HepG2 (cell line): Measurements from ENCODE around the gene ATP6V0A1. TPM values are rescaled to one million over a fixed set of nuclear protein-coding genes. Genes with fewer than 3 reads are reported as not detected.

Experiments used
- ATAC-seq: fragments of 200-7000 bp; cut with Tn5 transposase; 3 replicates; pipeline ENCODE4 v1.9.1; 2020; ENCODE audit warnings: mild to moderate bottlenecking, moderate library complexity
- BruUV-seq: library from RNA; stranded (reverse); fragments of 400-500 nt; replicated peaks from 2 replicates; lab custom pipeline; 2021; lab: Mats Ljungman, UMichigan
- CTCF ChIA-PET: fragments of 300-600 bp; formaldehyde crosslinking; extraction: SDS; loops from one replicate; lab custom pipeline; 2021; ENCODE audit warnings: low total read pairs, inconsistent platforms, low intra/inter-chr PET ratio; lab: Yijun Ruan, JAX
- POLR2A ChIA-PET: fragments of 350-600 bp; sonication (Branson Sonifier 250); formaldehyde crosslinking; loops from one replicate; lab custom pipeline; 2020; ENCODE audit warnings: antibody characterized with exemption, inconsistent platforms; lab: Yijun Ruan, JAX
- DNase-seq: peaks from one replicate; pipeline ENCODE4 v3.0.0-alpha.2; 2015; ENCODE audit warnings: low spot score
- FAIRE-seq: peaks from 3 replicates; lab custom pipeline; 2011; peaks lifted over from hg19 to GRCh38; lab: Jason Lieb, UNC
- H2AFZ ChIP-seq: one replicate; pipeline ENCODE4 v1.6.1; 2011; ENCODE audit warnings: low read length, inconsistent platforms
- H3K27ac ChIP-seq: fragments of 300-600 bp; 3 replicates; pipeline ENCODE4 v1.8.0; 2011; ENCODE audit warnings: mixed run types, mild to moderate bottlenecking, mixed read lengths, low read length, inconsistent platforms; ENCODE audit not compliant: insufficient read depth; ENCODE audit errors: extremely low read length
- H3K27me3 ChIP-seq, 2 experiments: fragments of 200-600 bp in 1 of 2; 2 replicates in 1 of 2; 3 replicates in 1 of 2; pipeline versions ENCODE4 v1.6.0 to v1.8.0; 2011; ENCODE audit warnings: low read length in 2 of 2, mild to moderate bottlenecking in 2 of 2, moderate library complexity in 2 of 2, inconsistent platforms in 1 of 2; ENCODE audit not compliant: insufficient read depth in 2 of 2, control insufficient read depth in 1 of 2
- H3K36me3 ChIP-seq, 2 experiments: fragments of 200-600 bp in 1 of 2; replicated peaks in 1 of 2; 2 replicates in 1 of 2; 3 replicates in 1 of 2; pipeline versions ENCODE4 v1.5.1 to v1.8.0; 2011; ENCODE audit warnings: low read length in 2 of 2, inconsistent platforms in 1 of 2; ENCODE audit not compliant: insufficient read depth in 2 of 2, control insufficient read depth in 1 of 2
- H3K4me1 ChIP-seq: 2 replicates; pipeline ENCODE4 v1.5.1; 2012; ENCODE audit warnings: low read length, inconsistent platforms; ENCODE audit not compliant: insufficient read depth
- H3K4me2 ChIP-seq: 2 replicates; pipeline ENCODE4 v1.6.0; 2011; ENCODE audit warnings: low read depth, low read length, inconsistent platforms
- H3K4me3 ChIP-seq, 3 experiments: fragments of 200-600 bp in 1 of 3; sonication (generic), shearing (Covaris generic) in 1 of 3; replicated peaks in 1 of 3; 2 replicates each; pipeline ENCODE4 v1.5.1; 2011 to 2016; ENCODE audit warnings: low read length in 3 of 3, inconsistent platforms in 2 of 3, low read depth in 2 of 3, mild to moderate bottlenecking in 2 of 3, control low read depth in 1 of 3, mixed read lengths in 1 of 3; ENCODE audit not compliant: insufficient read depth in 1 of 3
- H3K79me2 ChIP-seq: one replicate; pipeline ENCODE4 v1.6.1; 2011; ENCODE audit warnings: low read length, inconsistent platforms; ENCODE audit not compliant: insufficient read depth
- H3K9ac ChIP-seq: 2 replicates; pipeline ENCODE4 v1.6.0; 2011; ENCODE audit warnings: mild to moderate bottlenecking, low read depth, low read length, inconsistent platforms; ENCODE audit not compliant: insufficient read depth
- H3K9me3 ChIP-seq: 2 replicates; pipeline ENCODE4 v1.5.1; 2012; ENCODE audit warnings: mild to moderate bottlenecking, low read length
- H4K20me1 ChIP-seq: 2 replicates; pipeline ENCODE4 v1.6.0; 2011; ENCODE audit warnings: inconsistent platforms, mild to moderate bottlenecking, low read length, moderate library complexity; ENCODE audit not compliant: insufficient read depth
- ATF4 ChIP-seq, 2 experiments: fragments of 450-650 bp in 1 of 2; sonication (generic) in 1 of 2; formaldehyde crosslinking; IDR thresholded peaks; 2 replicates each; pipeline versions ENCODE4 v1.5.0 to v1.8.0; 2020 to 2022; ENCODE audit warnings: mild to moderate bottlenecking in 1 of 2, missing genetic modification reagents in 1 of 2
- MYC ChIP-seq: sonication (generic); formaldehyde crosslinking; IDR thresholded peaks from 2 replicates; pipeline ENCODE4 v1.9.0; 2021; ENCODE audit warnings: missing genetic modification reagents, borderline replicate concordance
- RAD51 ChIP-seq: fragments of 450-650 bp; IDR thresholded peaks from 2 replicates; pipeline ENCODE4 v1.6.1; 2016; ENCODE audit warnings: borderline replicate concordance
- RARA ChIP-seq: IDR thresholded peaks from 2 replicates; pipeline ENCODE4 v1.6.1; 2016; ENCODE audit warnings: missing genetic modification reagents, missing compliant biosample characterization
- SRY ChIP-seq: sonication (generic); formaldehyde crosslinking; IDR thresholded peaks from 2 replicates; pipeline ENCODE4 v1.8.0; 2022; ENCODE audit warnings: mild to moderate bottlenecking, missing genetic modification reagents
- TEAD3 ChIP-seq: optimal IDR thresholded peaks from 2 replicates; pipeline ENCODE3; 2016; ENCODE audit warnings: borderline replicate concordance
- ZFP36L1 ChIP-seq: sonication (generic); formaldehyde crosslinking; IDR thresholded peaks from 2 replicates; pipeline ENCODE4 v1.8.0; 2022; ENCODE audit warnings: mild to moderate bottlenecking, missing genetic modification reagents, moderate library complexity
- ZFY ChIP-seq: sonication (generic); formaldehyde crosslinking; IDR thresholded peaks from 2 replicates; pipeline ENCODE4 v1.4.0; 2020; ENCODE audit warnings: missing genetic modification reagents
- ZMYM4 ChIP-seq: sonication (generic); formaldehyde crosslinking; IDR thresholded peaks from 2 replicates; pipeline ENCODE4 v1.8.1; 2023; ENCODE audit warnings: mild to moderate bottlenecking, missing genetic modification reagents
- ZNF510 ChIP-seq: sonication (generic); formaldehyde crosslinking; IDR thresholded peaks from 2 replicates; pipeline ENCODE4 v1.4.0; 2020; ENCODE audit warnings: low read depth, mild to moderate bottlenecking, missing genetic modification reagents
- ZNF598 ChIP-seq: sonication (generic); formaldehyde crosslinking; IDR thresholded peaks from 2 replicates; pipeline ENCODE4 v1.5.1; 2020; ENCODE audit warnings: mild to moderate bottlenecking, missing genetic modification reagents, borderline replicate concordance
- WGBS: methylation state at CpG from one replicate; pipeline ENCODE4 v1.1.6; 2017; ENCODE audit warnings: low lambda C conversion rate; 5-methylcytosine and 5-hydroxymethylcytosine counted together
- in situ Hi-C: cut with HindIII; loops from 2 replicates; pipeline ENCODE4 v1.10.0; 2017; ENCODE audit warnings: low pct_unique_long_range_greater_than_20kb; ENCODE audit not compliant: extremely low pct_ligation_motif_present
- intact Hi-C: fragments of 100-400 bp; cut with micrococcal nuclease; formaldehyde crosslinking; loops from one replicate; pipeline ENCODE4 v1.10.0; 2022; ENCODE audit not compliant: unreplicated experiment
- polyA plus RNA-seq, 8 experiments: library from polyadenylated mRNA; depleted of rRNA in 3 of 8; stranded (reverse) in 7 of 8; unstranded in 1 of 8; fragments of >200 nt; fragmentation: Illumina TruSeq in 4 of 8; extraction: Trizol in 4 of 8; gene quantifications; 2 replicates each; pipeline versions ENCODE4 v1.2.1 to v1.2.3, GENCODE V29; 2011 to 2016; ENCODE audit warnings: low read depth in 4 of 8, missing spikeins in 1 of 8, mixed read lengths in 1 of 8; ENCODE audit not compliant: insufficient read depth in 1 of 8
- total RNA-seq, 5 experiments: library from RNA; depleted of rRNA; stranded (reverse); fragments of >200 nt; fragmentation: Illumina TruSeq; extraction: Trizol; gene quantifications; 2 replicates each; pipeline ENCODE4 v1.2.3, GENCODE V29; 2016; ENCODE audit warnings: low read depth in 1 of 5
- TF ChIP-seq, protein P1 (sequence below): IDR thresholded peaks from 2 replicates; pipeline ENCODE4 v1.6.1; 2012; ENCODE audit warnings: low read length, improper control_type of control experiment
- TF ChIP-seq, protein P2 (sequence below): sonication (generic); formaldehyde crosslinking; conservative IDR thresholded peaks from 2 replicates; pipeline ENCODE4 v1.4.0; 2020; ENCODE audit warnings: mild to moderate bottlenecking, missing genetic modification reagents, moderate library complexity

The ATP6V0A1 gene
- total and polyA plus RNA-seq, 2 of the 13 experiments (the other 11 are each of a cell fraction or from before 2014, with no cell fraction given) = 27.9 to 54.1 TPM

DNA sequence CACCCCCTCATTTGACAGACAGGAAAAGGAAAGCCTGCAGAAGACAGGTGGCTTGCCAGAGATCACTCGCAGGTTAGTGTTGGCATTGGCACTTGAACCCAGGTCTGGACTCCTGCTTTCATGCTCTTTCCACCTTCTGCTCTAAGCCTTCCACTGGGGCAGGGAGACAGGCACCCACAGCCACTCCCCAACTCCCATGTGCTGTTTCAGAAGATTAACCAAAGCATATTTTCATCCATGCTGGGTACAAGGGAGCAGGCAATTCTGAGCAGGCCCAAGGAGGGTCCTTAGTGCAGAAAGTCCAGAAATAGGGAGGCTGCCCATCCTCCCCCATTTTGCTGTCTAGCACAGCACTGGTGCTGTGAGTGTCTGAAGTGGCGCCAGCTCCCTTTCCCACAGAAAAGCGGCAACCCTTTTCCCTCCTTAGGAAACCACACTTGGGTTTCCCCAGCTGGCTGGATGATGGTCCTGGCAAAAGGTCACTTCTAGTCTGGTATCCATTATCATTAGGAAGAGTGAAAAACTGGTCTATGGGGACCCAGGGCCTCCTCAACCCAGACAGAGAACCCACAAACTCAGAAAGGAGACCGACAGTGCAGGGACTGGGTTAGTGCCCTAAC, 33.6 kb upstream of the ATP6V0A1 start (continued):
- TF ChIP-seq SRY (CRISPR knock-in tag) (no peak), ZNF598 (no peak), ZNF510 (no peak), ZMYM4 (CRISPR knock-in tag) (no peak), RARA (no peak)
- TF ChIP-seq, protein P1, sequence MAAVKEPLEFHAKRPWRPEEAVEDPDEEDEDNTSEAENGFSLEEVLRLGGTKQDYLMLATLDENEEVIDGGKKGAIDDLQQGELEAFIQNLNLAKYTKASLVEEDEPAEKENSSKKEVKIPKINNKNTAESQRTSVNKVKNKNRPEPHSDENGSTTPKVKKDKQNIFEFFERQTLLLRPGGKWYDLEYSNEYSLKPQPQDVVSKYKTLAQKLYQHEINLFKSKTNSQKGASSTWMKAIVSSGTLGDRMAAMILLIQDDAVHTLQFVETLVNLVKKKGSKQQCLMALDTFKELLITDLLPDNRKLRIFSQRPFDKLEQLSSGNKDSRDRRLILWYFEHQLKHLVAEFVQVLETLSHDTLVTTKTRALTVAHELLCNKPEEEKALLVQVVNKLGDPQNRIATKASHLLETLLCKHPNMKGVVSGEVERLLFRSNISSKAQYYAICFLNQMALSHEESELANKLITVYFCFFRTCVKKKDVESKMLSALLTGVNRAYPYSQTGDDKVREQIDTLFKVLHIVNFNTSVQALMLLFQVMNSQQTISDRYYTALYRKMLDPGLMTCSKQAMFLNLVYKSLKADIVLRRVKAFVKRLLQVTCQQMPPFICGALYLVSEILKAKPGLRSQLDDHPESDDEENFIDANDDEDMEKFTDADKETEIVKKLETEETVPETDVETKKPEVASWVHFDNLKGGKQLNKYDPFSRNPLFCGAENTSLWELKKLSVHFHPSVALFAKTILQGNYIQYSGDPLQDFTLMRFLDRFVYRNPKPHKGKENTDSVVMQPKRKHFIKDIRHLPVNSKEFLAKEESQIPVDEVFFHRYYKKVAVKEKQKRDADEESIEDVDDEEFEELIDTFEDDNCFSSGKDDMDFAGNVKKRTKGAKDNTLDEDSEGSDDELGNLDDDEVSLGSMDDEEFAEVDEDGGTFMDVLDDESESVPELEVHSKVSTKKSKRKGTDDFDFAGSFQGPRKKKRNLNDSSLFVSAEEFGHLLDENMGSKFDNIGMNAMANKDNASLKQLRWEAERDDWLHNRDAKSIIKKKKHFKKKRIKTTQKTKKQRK = no peak

DNA sequence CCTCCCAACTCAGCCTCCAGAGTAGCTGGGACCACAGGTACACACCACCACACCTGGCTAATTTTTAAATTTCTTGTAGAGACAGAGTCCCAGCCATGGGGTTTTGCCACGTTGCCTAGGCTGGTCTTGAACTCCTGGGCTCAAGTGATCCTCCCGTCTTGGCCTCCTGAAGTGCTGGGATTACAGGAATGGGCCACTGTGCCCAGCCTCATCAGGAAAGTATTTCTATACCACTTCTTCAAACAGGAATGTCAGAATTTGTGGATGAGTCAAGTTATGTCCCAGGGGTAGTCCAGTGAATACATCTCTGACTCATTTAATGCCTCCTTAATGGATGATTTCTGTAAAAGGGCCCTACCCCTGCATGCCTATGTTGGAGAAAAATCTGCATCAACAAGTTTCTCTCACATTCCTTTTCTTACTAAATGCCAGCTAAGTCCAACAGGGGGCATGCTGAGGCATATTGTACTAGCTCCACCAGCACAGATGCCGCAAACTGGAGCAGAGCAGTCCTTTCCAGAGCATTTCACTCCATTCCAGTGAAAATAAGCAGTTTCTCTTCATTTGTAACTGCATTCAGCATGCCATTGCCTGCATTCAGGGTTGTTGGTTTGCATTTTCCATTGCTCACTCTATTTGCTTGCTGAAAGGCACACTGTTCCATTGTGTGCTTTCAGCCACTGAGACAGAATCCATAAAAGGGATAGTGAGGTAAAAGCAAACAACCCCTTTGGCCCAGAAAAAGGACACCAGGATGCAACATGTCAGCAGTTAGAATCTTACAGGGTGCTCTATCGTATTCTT, 30.3 kb upstream of the ATP6V0A1 start:
- H2AFZ ChIP-seq = peak overlapping the region; percentile 81
- no TSS peak for BruUV-seq
- peak; percentile 84 for FAIRE-seq
- H3K9me3 ChIP-seq = no peaks in the 10 kb centered on the region
- in situ Hi-C loops (no loop called here), intact Hi-C loops (loop anchor here (1.0 to 10.0 kb wide), 3 partner anchors 30 to 89 kb away; partner anchors contain the start of gene ATP6V0A1)
- peak; percentile 91 for DNase-seq
- no peaks in the 10 kb centered on the region for H3K36me3 ChIP-seq
- peak overlapping the region in 2 of 3 experiments; percentile 7 to 47; a peak in 2 of 6 replicates for H3K4me3 ChIP-seq
- WGBS = 5% methylated on average over 4 of the region's 4 CpGs
- POLR2A ChIA-PET = interaction anchor here (0.8 to 1.0 kb wide), 6 partner anchors 13 to 108 kb away, joined by 3 to 9 read pairs (median 3); partner anchors contain the start of genes NAGLU and STAT3
- H3K9ac ChIP-seq = peak overlapping the region; percentile 56
- CTCF ChIA-PET = interaction anchor here (1.0 to 2.2 kb wide), 4 partner anchors 13 to 99 kb away, joined by 3 to 15 read pairs (median 8); no protein-coding TSS in a partner anchor
- H3K27me3 ChIP-seq = no peaks in the 10 kb centered on the region
- H3K79me2 ChIP-seq = no peaks in the 10 kb centered on the region
- H3K27ac ChIP-seq = peak overlapping the region; percentile 73
- no peaks in the 10 kb centered on the region for H4K20me1 ChIP-seq
- H3K4me1 ChIP-seq = peaks cover 79% of the 10 kb centered on the region
- peak; percentile 88 for ATAC-seq
- peak overlapping the region; percentile 79 for H3K4me2 ChIP-seq
- TF ChIP-seq MYC (no peak), ATF4 (CRISPR knock-in tag; IDR thresholded peaks at IDR 0.05) (no peak), RAD51 (no peak), ZFY (CRISPR knock-in tag) (no peak), ZFP36L1 (CRISPR knock-in tag) (no peak), TEAD3 (peak; percentile 94)
- TF ChIP-seq, protein P2, sequence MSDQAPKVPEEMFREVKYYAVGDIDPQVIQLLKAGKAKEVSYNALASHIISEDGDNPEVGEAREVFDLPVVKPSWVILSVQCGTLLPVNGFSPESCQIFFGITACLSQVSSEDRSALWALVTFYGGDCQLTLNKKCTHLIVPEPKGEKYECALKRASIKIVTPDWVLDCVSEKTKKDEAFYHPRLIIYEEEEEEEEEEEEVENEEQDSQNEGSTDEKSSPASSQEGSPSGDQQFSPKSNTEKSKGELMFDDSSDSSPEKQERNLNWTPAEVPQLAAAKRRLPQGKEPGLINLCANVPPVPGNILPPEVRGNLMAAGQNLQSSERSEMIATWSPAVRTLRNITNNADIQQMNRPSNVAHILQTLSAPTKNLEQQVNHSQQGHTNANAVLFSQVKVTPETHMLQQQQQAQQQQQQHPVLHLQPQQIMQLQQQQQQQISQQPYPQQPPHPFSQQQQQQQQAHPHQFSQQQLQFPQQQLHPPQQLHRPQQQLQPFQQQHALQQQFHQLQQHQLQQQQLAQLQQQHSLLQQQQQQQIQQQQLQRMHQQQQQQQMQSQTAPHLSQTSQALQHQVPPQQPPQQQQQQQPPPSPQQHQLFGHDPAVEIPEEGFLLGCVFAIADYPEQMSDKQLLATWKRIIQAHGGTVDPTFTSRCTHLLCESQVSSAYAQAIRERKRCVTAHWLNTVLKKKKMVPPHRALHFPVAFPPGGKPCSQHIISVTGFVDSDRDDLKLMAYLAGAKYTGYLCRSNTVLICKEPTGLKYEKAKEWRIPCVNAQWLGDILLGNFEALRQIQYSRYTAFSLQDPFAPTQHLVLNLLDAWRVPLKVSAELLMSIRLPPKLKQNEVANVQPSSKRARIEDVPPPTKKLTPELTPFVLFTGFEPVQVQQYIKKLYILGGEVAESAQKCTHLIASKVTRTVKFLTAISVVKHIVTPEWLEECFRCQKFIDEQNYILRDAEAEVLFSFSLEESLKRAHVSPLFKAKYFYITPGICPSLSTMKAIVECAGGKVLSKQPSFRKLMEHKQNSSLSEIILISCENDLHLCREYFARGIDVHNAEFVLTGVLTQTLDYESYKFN (CRISPR knock-in tag) = peak; percentile 73
